Lung (tissue), 12 donors: ENCODE measurements around the gene CMIP. TPM values are rescaled to one million over a fixed set of nuclear protein-coding genes. Genes with fewer than 3 reads are reported as not detected.

Experiments used
- ATAC-seq: fragments of 200-7000 bp; cut with Tn5 transposase; one replicate; pipeline ENCODE4 v1.9.1; 2020; ENCODE audit warnings: moderate number of reproducible peaks; ENCODE audit not compliant: insufficient read depth, low FRiP score
- DNase-seq, 3 donors: peaks; one replicate each; pipeline ENCODE4 v3.0.0-alpha.2; 2013 to 2017
- H3K27ac ChIP-seq, 2 donors: one replicate each; pipeline ENCODE4 v1.5.1; 2013; ENCODE audit warnings: mild to moderate bottlenecking in 2 of 2, moderate library complexity in 2 of 2, control low read depth in 1 of 2, inconsistent platforms in 1 of 2, low read depth in 1 of 2, low read length in 1 of 2
- H3K27me3 ChIP-seq, 3 donors: one replicate each; pipeline ENCODE4 v1.5.1; 2013; ENCODE audit warnings: low read length in 2 of 3; ENCODE audit not compliant: control insufficient read depth in 3 of 3, insufficient read depth in 3 of 3
- H3K36me3 ChIP-seq, 4 donors: one replicate each; pipeline ENCODE4 v1.5.1; 2013; ENCODE audit warnings: low read length in 4 of 4, mild to moderate bottlenecking in 1 of 4, moderate library complexity in 1 of 4; ENCODE audit not compliant: control insufficient read depth in 4 of 4, insufficient read depth in 4 of 4
- H3K4me1 ChIP-seq, 5 donors: one replicate each; pipeline ENCODE4 v1.5.1; 2013; ENCODE audit warnings: low read length in 5 of 5, mild to moderate bottlenecking in 2 of 5, moderate library complexity in 1 of 5; ENCODE audit not compliant: control insufficient read depth in 5 of 5, insufficient read depth in 5 of 5
- H3K4me3 ChIP-seq: one replicate; pipeline ENCODE4 v1.5.1; 2013; ENCODE audit warnings: mild to moderate bottlenecking, control low read depth, moderate library complexity
- H3K9ac ChIP-seq, 2 donors: one replicate each; pipeline ENCODE4 v1.5.1; 2013; ENCODE audit warnings: low read length in 2 of 2, control low read depth in 1 of 2; ENCODE audit not compliant: insufficient read depth in 1 of 2
- H3K9me3 ChIP-seq, 4 donors: one replicate each; pipeline ENCODE4 v1.5.1; 2013; ENCODE audit warnings: low read length in 3 of 4, mild to moderate bottlenecking in 1 of 4, moderate library complexity in 1 of 4; ENCODE audit not compliant: control insufficient read depth in 4 of 4, insufficient read depth in 3 of 4
- CTCF ChIP-seq: IDR thresholded peaks from 2 replicates; pipeline ENCODE4 v1.5.1; 2012; ENCODE audit warnings: mild to moderate bottlenecking; ENCODE audit errors: control extremely low read depth, extremely low read depth
- WGBS, 2 donors: extraction: QIAGEN DNeasy Blood & Tissue Kit; methylation state at CpG; one replicate each; pipeline ENCODE4 v1.1.7; 2013; 5-methylcytosine and 5-hydroxymethylcytosine counted together
- polyA plus RNA-seq, 2 donors: library from polyadenylated mRNA; stranded (reverse); fragments of 200-250 nt; gene quantifications; one replicate each; pipeline ENCODE4 v1.2.1, GENCODE V29; 2013
- total RNA-seq, 2 donors: library from RNA; depleted of rRNA in 1 of 2; stranded (reverse); fragments of >200 nt in 1 of 2; gene quantifications; one replicate each; pipeline ENCODE4 v1.2.1, GENCODE V29; 2014 to 2021
- donor health status: control.
- donor health status: control.
- donor health status: Bipolar disorder and iron deficiency.
- donor health status: healthy.
- donor health status: DM: yes; HTN: yes; CAD: no.

The CMIP gene
- total and polyA plus RNA-seq, 4 donors: 11.8 to 80.5 (median 48.6) TPM

DNA sequence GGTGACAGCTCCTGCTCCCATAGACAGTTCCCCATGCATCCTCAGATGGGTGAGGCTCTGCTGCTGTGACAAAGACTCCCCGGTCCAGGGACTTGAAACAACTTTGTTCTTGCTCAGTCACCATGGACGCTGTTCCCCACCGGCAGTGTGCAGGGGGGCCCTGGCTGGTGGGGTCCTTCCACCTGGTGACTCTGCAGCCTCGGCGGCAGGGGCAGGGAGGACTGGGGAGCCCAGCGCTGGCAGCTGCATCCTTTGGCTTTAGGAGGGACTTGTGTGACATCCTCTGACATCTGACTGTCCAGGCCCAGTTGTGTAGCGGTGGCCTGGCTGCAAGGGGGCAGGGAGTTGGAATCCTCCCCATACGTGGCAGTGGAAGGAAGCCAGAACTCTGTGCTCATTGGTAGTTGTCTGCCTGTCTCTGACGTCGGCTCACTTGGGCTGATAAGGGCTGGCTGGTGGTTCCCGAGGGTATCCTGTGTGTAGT lies 107.3 kb downstream of the CMIP start:
- Histone ChIP-seq H3K27ac (peak overlapping the region; percentile 6 to 82), H3K9ac (no peak overlapping the region), H3K4me3 (no peak overlapping the region), H3K9me3 (no peaks in the 10 kb centered on the region), H3K27me3 (no peaks in the 10 kb centered on the region), H3K36me3 (no peaks in the 10 kb centered on the region), H3K4me1 (peaks cover 2 to 49% (median 13%) of the 10 kb centered on the region in 5 donors)
- no peak for ATAC-seq
- no peak for TF ChIP-seq CTCF
- peak; percentile 39 to 51 (median 49) for DNase-seq
- 60 to 66% methylated on average over 11 of the region's 11 CpGs for WGBS, 2 donors

DNA sequence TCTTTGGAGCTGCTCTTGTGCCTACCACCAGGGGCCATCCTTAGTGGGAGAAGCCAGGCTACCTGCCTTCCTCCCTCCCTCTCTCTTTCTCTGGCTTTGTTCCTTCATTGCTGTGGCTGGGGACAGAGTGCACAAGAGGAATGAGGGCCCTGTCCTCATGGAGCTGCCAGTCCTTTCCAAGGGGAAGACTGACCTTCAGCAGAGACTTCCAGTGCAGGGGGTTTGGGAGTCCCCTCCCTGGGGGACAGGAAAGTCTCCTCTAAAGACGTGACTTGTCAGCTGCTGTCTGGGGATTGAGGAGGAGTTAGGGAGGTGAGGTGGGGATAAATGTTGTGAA lies 108.1 kb downstream of the CMIP start:
- no peaks in the 10 kb centered on the region for H3K9me3 ChIP-seq
- no peak for ATAC-seq
- no peaks in the 10 kb centered on the region for H3K27me3 ChIP-seq
- no peak for DNase-seq
- TF ChIP-seq CTCF: no peak
- no peak overlapping the region for H3K4me3 ChIP-seq
- peaks cover 2 to 49% (median 13%) of the 10 kb centered on the region in 5 donors for H3K4me1 ChIP-seq
- WGBS, 2 donors: 74% methylated on average over 1 of the region's 1 CpG
- H3K27ac ChIP-seq: peak overlapping the region in 1 of 2 donors; percentile 82
- H3K9ac ChIP-seq: no peak overlapping the region
- no peaks in the 10 kb centered on the region for H3K36me3 ChIP-seq

DNA sequence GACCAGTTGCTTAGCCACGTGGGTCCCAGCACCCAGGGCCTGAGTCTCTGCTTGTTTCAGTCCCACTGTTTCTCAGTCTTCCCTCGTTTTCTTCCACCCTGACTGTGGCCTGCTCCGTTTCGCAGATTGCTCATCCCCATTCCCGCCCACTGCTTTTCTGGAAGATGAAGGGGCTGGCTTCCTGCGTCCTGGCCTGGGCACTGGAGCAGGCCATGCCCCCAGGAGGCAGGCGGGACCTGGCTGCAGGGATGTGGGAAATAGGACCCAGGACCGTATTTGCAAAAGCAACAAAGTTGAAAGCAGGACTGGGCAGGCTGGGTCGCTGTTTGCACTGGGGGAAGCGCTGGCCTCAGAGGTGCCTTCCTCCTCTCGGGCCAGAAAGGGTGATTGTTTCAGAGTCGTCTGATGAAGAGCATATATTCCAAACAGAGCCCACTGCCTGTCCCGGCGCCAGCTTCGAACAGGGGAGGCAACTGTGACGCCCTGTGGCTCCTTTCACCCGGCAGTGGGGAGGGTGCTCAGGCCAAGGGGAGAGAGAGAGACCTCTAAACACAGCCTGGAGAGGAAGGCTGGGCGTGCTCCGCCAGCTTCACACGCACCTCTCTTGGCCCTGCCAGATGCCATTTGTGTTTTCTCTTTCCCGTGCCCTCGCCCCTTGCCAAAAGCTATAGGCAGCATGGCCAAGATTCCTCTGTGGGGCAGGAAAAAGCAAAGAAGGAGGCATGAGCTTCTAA lies 108.6 kb downstream of the CMIP start:
- Histone ChIP-seq H3K27ac (peak overlapping the region in 1 of 2 donors; percentile 82), H3K9ac (no peak overlapping the region), H3K27me3 (no peaks in the 10 kb centered on the region), H3K9me3 (no peaks in the 10 kb centered on the region), H3K36me3 (no peaks in the 10 kb centered on the region), H3K4me3 (no peak overlapping the region), H3K4me1 (peaks cover 2 to 49% (median 13%) of the 10 kb centered on the region in 5 donors)
- ATAC-seq (no peak), DNase-seq (no peak)
- no peak for TF ChIP-seq CTCF
- WGBS, 2 donors: 51 to 71% methylated on average over 22 of the region's 22 CpGs
